Lower leg skin (tissue), 4 donors: ENCODE data around the gene FAM25A. TPM values are rescaled to one million over a fixed set of nuclear protein-coding genes. Genes with fewer than 3 reads are reported as not detected.
"Not testable (repeated sequence)": the region's sequence is repeated elsewhere in the genome, so short reads cannot be mapped to it uniquely, and the experiment has no call there.

Experiments
- DNase-seq, 2 donors: peaks; one replicate each; pipeline ENCODE4 v3.0.0-alpha.2; 2019; ENCODE audit warnings: low spot score in 2 of 2
- H3K4me3 ChIP-seq: fragments of 200-600 bp; sonication (generic); 2 replicates; pipeline ENCODE4 v1.5.1; 2017; ENCODE audit warnings: mild to moderate bottlenecking, low read depth; ENCODE audit not compliant: poor library complexity, severe bottlenecking
- POLR2A ChIP-seq, 2 donors: fragments of 450-650 bp; IDR thresholded peaks; one replicate each; pipeline ENCODE4 v1.6.1; 2016 to 2017; ENCODE audit warnings: antibody characterized with exemption in 2 of 2, mild to moderate bottlenecking in 1 of 2, moderate library complexity in 1 of 2
- WGBS, 2 donors: methylation state at CpG; one replicate each; pipeline ENCODE4 v1.1.5; 2018; 5-methylcytosine and 5-hydroxymethylcytosine counted together
- intact Hi-C: fragments of 100-400 bp; cut with DNase I; formaldehyde crosslinking; loops from one replicate; pipeline ENCODE4 v1.15.0; 2023; ENCODE audit warnings: low total_unique reads
- total RNA-seq, 4 donors: library from RNA; depleted of rRNA; stranded (reverse); fragments of >200 nt; gene quantifications; one replicate each; pipeline ENCODE4 v1.1.0, GENCODE V29; 2016
- TF ChIP-seq, protein P1 (sequence below), 3 donors: fragments of 450-650 bp; IDR thresholded peaks; one replicate each; pipeline ENCODE4 v1.5.1; 2016; ENCODE audit warnings: antibody characterized with exemption in 3 of 3, mild to moderate bottlenecking in 3 of 3, moderate library complexity in 2 of 3

The FAM25A gene
- 100 to 1,000 TPM; 430 to 795 (median 736) TPM for total RNA-seq

DNA sequence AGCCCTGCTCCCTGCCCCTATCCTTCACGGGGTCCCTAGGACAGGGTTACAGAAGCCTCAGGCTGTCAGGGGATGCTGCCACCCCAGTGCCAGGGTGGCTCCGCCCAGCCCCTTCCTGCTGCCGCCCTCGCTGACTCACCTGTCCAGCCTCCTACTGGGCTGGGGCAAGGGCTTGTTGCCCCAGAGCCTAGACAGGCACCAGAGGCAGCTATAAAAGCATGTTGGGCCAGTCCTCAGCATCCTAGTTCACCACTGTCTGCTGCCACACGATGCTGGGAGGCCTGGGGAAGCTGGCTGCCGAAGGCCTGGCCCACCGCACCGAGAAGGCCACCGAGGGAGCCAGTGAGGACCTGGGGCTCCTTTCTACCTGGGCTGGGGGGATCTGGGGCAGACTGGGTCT, at the start of gene FAM25A:
Gene FAM25A, plus strand, starts transcription at position 239 of the 400 bp plus-strand sequence. Its CDS starts 31 bp downstream, at position 270.
- WGBS, 2 donors, result 70 to 77% methylated on average over 7 to 9 of the region's 9 CpGs
- H3K4me3 ChIP-seq, DNase-seq, intact Hi-C loops: not testable (repeated sequence)

DNA sequence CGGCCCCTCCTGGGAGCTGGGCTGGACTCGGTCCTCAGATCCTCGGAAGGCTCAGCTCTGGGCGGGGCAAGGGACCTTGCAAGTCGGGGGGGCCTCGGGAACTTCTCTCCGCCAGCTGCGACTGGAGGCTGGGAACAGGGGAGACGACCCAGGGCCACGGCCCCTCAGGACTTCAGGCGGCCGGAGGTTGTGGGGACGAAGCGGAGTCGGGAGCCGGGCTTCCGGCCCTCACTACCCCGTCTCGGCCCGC, 49.2 kb upstream of the FAM25A start:
- intact Hi-C loops, result loop anchor here (5.0 kb wide), 1 partner anchor 121 kb away; the partner anchor contains the start of gene GLUD1

DNA sequence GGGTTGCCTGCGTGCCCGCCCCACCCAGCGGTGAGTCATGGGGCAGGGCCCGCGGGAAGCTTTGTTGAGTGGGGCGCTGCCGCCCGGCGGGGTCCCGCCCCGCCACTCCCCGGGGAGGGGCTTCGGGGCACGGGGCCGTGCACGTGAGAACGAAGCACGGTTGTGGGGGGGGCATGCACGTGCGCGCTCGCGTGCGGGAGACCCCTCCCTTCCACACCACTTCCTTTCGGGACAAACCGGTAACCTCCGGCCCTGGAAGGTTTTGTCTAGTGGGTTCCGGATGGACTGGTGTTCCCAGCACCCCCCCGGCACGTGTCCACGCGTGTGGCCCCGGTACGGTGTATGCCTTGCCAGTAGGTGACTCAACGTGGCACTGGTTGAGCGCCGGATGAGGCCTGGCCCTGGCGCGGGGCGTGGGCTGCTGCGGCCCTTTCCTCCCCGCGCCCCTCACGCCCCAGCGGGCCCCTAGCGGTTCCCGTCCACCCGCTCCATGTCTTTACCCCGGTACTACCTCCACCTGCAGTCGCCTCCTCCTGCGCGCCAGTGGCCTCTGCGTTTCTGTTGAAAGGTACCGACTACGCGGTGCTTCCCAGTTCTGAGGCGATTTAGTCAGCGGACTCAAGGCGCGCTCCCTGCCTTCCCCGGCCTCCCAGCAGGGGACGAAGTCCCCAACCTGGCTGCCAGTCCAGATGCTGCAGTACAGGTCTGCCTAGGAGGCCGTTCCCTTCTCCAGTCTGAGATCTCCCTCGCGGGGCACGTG, 48.7 kb upstream of the FAM25A start:
- WGBS, 2 donors, result 7 to 19% methylated on average over 26 to 41 of the region's 66 CpGs
- intact Hi-C loops, result loop anchor here (5.0 kb wide), 1 partner anchor 121 kb away; the partner anchor contains the start of gene GLUD1
- no peak for TF ChIP-seq POLR2A (IDR thresholded peaks at IDR 0.05)
- TF ChIP-seq, protein P1, sequence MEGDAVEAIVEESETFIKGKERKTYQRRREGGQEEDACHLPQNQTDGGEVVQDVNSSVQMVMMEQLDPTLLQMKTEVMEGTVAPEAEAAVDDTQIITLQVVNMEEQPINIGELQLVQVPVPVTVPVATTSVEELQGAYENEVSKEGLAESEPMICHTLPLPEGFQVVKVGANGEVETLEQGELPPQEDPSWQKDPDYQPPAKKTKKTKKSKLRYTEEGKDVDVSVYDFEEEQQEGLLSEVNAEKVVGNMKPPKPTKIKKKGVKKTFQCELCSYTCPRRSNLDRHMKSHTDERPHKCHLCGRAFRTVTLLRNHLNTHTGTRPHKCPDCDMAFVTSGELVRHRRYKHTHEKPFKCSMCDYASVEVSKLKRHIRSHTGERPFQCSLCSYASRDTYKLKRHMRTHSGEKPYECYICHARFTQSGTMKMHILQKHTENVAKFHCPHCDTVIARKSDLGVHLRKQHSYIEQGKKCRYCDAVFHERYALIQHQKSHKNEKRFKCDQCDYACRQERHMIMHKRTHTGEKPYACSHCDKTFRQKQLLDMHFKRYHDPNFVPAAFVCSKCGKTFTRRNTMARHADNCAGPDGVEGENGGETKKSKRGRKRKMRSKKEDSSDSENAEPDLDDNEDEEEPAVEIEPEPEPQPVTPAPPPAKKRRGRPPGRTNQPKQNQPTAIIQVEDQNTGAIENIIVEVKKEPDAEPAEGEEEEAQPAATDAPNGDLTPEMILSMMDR (IDR thresholded peaks at IDR 0.05), result no peak
- peak; percentile 91 to 98 for DNase-seq
- peak overlapping the region; percentile 64 for H3K4me3 ChIP-seq

More for the DNA sequence above, 49.2 kb upstream of the FAM25A start:
- H3K4me3 ChIP-seq, result peak overlapping the region; percentile 64
- 0% methylated on average over 12 to 14 of the region's 20 CpGs for WGBS, 2 donors
- DNase-seq, result no peak
- TF ChIP-seq, protein P1 (IDR thresholded peaks at IDR 0.05), result no peak
- peak in 1 of 2 donors; percentile 97 for TF ChIP-seq POLR2A (IDR thresholded peaks at IDR 0.05)

DNA sequence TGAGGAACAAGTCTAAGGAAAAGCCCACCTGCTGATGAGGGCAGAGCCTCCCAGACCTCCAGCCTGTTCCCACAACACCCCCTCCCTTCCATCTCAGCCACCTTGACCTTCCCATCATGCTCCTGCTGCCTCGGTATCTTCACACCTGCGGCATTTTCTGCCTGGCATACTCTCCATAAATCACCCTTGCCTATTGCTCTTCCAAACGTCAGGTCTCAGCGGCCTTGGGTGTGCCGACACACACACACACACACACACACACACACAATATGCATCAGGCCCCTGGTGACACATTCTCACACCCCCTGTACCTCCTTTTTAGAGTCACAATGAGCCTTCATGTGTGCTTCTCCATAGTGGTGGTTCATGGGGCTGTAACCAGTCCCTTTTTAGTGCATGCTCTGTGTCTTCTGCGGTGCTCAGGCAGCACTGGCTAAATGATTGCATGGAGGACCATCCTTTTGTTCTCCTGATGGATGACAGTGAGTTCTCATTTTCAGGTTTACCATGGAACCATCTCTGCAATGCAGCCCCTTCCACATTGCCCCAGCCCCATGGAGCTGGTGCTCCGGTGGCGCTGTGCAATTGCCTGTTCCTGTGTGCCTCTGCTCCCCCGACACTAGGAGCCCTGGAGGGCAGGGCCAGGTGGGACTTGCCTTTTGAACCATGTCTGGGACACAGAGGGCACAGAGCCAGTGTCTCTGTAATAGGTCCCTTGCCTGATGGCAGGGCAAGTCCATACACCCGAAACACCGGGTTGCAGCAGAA, 47.3 kb upstream of the FAM25A start:
- 44 to 59% methylated on average over 10 of the region's 11 CpGs for WGBS, 2 donors
- intact Hi-C loops, result loop anchor here (5.0 kb wide), 1 partner anchor 120 kb away; the partner anchor contains the start of gene GLUD1
- DNase-seq, result peak; percentile 48 to 87
- TF ChIP-seq, protein P1 (IDR thresholded peaks at IDR 0.05), result no peak
- no peak overlapping the region for H3K4me3 ChIP-seq

DNA sequence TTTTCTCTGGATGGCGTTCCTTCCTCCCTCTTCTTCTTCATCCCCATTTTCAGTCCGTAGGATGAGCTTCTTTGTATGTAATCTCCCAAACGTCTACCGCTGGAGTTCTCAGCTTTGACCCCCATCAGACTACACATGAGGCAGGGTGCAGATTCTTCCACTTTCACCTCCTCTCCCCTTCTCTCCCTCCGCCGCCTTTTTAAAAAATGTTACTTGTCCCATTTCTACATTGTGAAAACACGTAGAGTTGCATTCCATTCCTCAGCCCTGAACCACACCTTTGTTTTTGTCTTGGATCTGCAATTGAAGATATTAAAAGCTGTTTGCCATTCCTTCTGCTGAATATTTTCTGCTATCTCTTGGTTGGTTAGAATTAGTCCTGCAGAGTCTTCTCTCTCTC, 45.6 kb upstream of the FAM25A start:
- 39 to 57% methylated on average over 7 of the region's 7 CpGs for WGBS, 2 donors
- TF ChIP-seq, protein P1 (IDR thresholded peaks at IDR 0.05), result no peak
- no peak for TF ChIP-seq POLR2A (IDR thresholded peaks at IDR 0.05)
- no peak overlapping the region for H3K4me3 ChIP-seq
- intact Hi-C loops, result loop anchor here (5.0 kb wide), 1 partner anchor 118 kb away; the partner anchor contains the start of gene GLUD1
- no peak for DNase-seq

DNA sequence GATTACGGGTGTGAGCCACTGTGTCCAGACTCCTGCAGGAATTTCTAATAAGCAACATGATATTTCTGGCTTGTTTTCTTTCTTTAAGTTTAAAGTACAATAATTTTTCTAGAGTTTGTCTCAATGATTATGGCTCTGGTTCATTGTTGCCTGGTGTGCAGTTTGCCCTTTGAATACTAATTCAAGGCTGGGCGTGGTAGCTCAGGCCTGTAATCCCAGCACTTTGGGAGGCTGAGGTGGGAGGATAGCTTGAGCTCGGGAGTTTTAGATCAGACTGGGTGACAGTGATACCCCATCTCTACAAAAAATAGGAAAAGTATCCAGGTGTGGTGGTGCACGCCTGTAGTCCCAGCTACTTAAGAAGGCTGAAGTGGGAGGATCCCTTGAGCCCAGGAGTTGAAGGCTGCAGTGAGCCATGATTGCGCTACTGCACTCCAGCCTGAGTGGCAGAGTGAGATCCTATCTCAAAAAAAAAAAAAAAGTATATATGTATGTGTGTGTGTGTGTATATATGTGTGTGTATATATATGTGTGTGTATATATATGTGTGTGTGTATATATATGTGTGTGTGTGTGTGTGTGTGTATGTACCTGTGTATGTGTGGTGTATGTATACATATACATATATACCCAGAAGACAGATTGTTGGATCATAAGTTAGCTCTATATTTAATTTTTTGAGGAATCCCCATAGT, 43.6 kb upstream of the FAM25A start:
- intact Hi-C loops, result no loop called here
- 96% methylated on average over 5 of the region's 5 CpGs for WGBS, 2 donors
- DNase-seq, result no peak
- TF ChIP-seq POLR2A (IDR thresholded peaks at IDR 0.05), result no peak
- TF ChIP-seq, protein P1 (IDR thresholded peaks at IDR 0.05), result no peak
- no peak overlapping the region for H3K4me3 ChIP-seq

DNA sequence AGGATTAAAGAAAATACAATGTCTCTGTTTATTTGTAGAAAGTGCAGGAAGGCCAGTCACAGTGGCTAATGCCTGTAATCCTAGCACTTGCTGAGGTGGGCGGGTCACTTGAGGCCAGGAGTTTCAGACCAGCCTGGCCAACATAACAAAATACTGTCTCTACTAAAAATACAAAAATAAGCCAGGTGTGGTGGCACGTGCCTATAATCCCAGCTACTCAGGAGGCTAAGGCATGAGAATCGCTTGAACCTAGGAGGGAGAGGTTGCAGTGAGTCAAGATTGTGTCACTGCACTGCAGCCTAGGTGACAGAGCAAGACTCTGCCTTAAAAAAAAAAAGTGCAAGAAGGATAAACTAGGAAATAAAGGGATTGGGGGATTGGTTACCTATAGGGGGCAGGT, 41.6 kb upstream of the FAM25A start:
- DNase-seq, intact Hi-C loops, H3K4me3 ChIP-seq: not testable (repeated sequence)
- WGBS, 2 donors, result 72 to 82% methylated on average over 3 of the region's 3 CpGs
